HepG2 (cell line): ENCODE results near the gene SLC29A3. TPM values are rescaled to one million over a fixed set of nuclear protein-coding genes. Genes with fewer than 3 reads are reported as not detected.

Source experiments
- ATF1 ChIP-seq: IDR thresholded peaks from 2 replicates; pipeline ENCODE4 v1.6.1; 2016; ENCODE audit warnings: mild to moderate bottlenecking, control low read depth
- CBX1 ChIP-seq: IDR thresholded peaks from one replicate; pipeline ENCODE4 v1.6.1; 2016; ENCODE audit warnings: antibody characterized with exemption, low read depth
- DDIT3 ChIP-seq: sonication (generic); formaldehyde crosslinking; IDR thresholded peaks from 2 replicates; pipeline ENCODE4 v1.4.0; 2020; ENCODE audit warnings: mild to moderate bottlenecking, missing genetic modification reagents
- MTA1 ChIP-seq: sonication (generic); formaldehyde crosslinking; IDR thresholded peaks from 2 replicates; pipeline ENCODE4 v1.4.0; 2020; ENCODE audit warnings: missing genetic modification reagents, mild to moderate bottlenecking, borderline replicate concordance
- MXD1 ChIP-seq: sonication (generic); formaldehyde crosslinking; IDR thresholded peaks from 2 replicates; pipeline ENCODE4 v1.4.0; 2020; ENCODE audit warnings: mild to moderate bottlenecking, missing genetic modification reagents
- NCOR1 ChIP-seq: fragments of 200-600 bp; sonication (generic); IDR thresholded peaks from 2 replicates; pipeline ENCODE4 v1.7.0; 2017; ENCODE audit warnings: antibody characterized with exemption, low read length, borderline replicate concordance
- PBX3 ChIP-seq: sonication (generic); formaldehyde crosslinking; IDR thresholded peaks from 2 replicates; pipeline ENCODE4 v1.8.1; 2023; ENCODE audit warnings: missing genetic modification reagents, inconsistent platforms, borderline replicate concordance
- RARA ChIP-seq: IDR thresholded peaks from 2 replicates; pipeline ENCODE4 v1.6.1; 2016; ENCODE audit warnings: missing genetic modification reagents, missing compliant biosample characterization
- SP4 ChIP-seq: sonication (generic); formaldehyde crosslinking; IDR thresholded peaks from 2 replicates; pipeline ENCODE4 v1.8.1; 2023; ENCODE audit warnings: mild to moderate bottlenecking, missing genetic modification reagents
- TARDBP ChIP-seq: sonication (generic); formaldehyde crosslinking; IDR thresholded peaks from 2 replicates; pipeline ENCODE4 v1.8.0; 2022; ENCODE audit warnings: mild to moderate bottlenecking, missing genetic modification reagents
- U2AF2 ChIP-seq: fragments of 200-400 bp; formaldehyde crosslinking; IDR thresholded peaks from 2 replicates; pipeline ENCODE4 v1.6.1; 2017; ENCODE audit warnings: low read depth, mild to moderate bottlenecking, low read length
- ZFP36L2 ChIP-seq: sonication (generic); formaldehyde crosslinking; IDR thresholded peaks from 2 replicates; pipeline ENCODE4 v1.4.0; 2020; ENCODE audit warnings: missing genetic modification reagents
- ZNF253 ChIP-seq: sonication (generic); formaldehyde crosslinking; IDR thresholded peaks from 2 replicates; pipeline ENCODE4 v1.8.0; 2022; ENCODE audit warnings: mild to moderate bottlenecking, missing genetic modification reagents, borderline replicate concordance
- ZNF407 ChIP-seq: sonication (generic); formaldehyde crosslinking; IDR thresholded peaks from one replicate; pipeline ENCODE4 v1.5.1; 2020; ENCODE audit warnings: mild to moderate bottlenecking, missing genetic modification reagents; ENCODE audit errors: not compliant biosample characterization
- ZNF616 ChIP-seq: sonication (generic); formaldehyde crosslinking; IDR thresholded peaks from 2 replicates; pipeline ENCODE4 v1.5.0; 2020; ENCODE audit warnings: low read depth, mild to moderate bottlenecking, missing genetic modification reagents
- ZNF619 ChIP-seq: sonication (generic); formaldehyde crosslinking; IDR thresholded peaks from 2 replicates; pipeline ENCODE4 v1.4.0; 2020; ENCODE audit warnings: mild to moderate bottlenecking, missing genetic modification reagents
- ZNF629 ChIP-seq: sonication (generic); formaldehyde crosslinking; conservative IDR thresholded peaks from 2 replicates; pipeline ENCODE4 v1.5.0; 2020; ENCODE audit warnings: missing genetic modification reagents
- ZNF709 ChIP-seq: sonication (generic); formaldehyde crosslinking; IDR thresholded peaks from 2 replicates; pipeline ENCODE4 v1.5.0; 2020; ENCODE audit warnings: mild to moderate bottlenecking, missing genetic modification reagents
- ZNF746 ChIP-seq: sonication (generic); formaldehyde crosslinking; IDR thresholded peaks from 2 replicates; pipeline ENCODE4 v1.8.0; 2022; ENCODE audit warnings: mild to moderate bottlenecking, missing genetic modification reagents
- ZNF788 ChIP-seq: sonication (generic); formaldehyde crosslinking; IDR thresholded peaks from 2 replicates; pipeline ENCODE4 v1.5.0; 2020; ENCODE audit warnings: mild to moderate bottlenecking, missing genetic modification reagents, borderline replicate concordance
- polyA plus RNA-seq, 8 experiments: library from polyadenylated mRNA; depleted of rRNA in 3 of 8; stranded (reverse) in 7 of 8; unstranded in 1 of 8; fragments of >200 nt; fragmentation: Illumina TruSeq in 4 of 8; extraction: Trizol in 4 of 8; gene quantifications; 2 replicates each; pipeline versions ENCODE4 v1.2.1 to v1.2.3, GENCODE V29; 2011 to 2016; ENCODE audit warnings: low read depth in 4 of 8, missing spikeins in 1 of 8, mixed read lengths in 1 of 8; ENCODE audit not compliant: insufficient read depth in 1 of 8
- total RNA-seq, 5 experiments: library from RNA; depleted of rRNA; stranded (reverse); fragments of >200 nt; fragmentation: Illumina TruSeq; extraction: Trizol; gene quantifications; 2 replicates each; pipeline ENCODE4 v1.2.3, GENCODE V29; 2016; ENCODE audit warnings: low read depth in 1 of 5

SLC29A3 gene
- total and polyA plus RNA-seq, 2 of the 13 experiments (the other 11 are each of a cell fraction or from before 2014, with no cell fraction given): 8.6 to 11.8 TPM

- TF ChIP-seq ZNF407 (peak; percentile 43), ZNF616 (CRISPR knock-in tag) (no peak), MTA1 (0 out of 2 replicates have a peak, but pooled peaks have one; percentile 77), ATF1 (CRISPR knock-in tag) (peak; percentile 54; the same call in 1 of the 2 replicates), ZNF619 (CRISPR knock-in tag) (0 out of 2 replicates have a peak, but pooled peaks have one; percentile 18), ZNF709 (peak; percentile 84; the same call in 1 of the 2 replicates), ZNF788 (peak; percentile 86; the same call in 1 of the 2 replicates), MXD1 (no peak), NCOR1 (peak; percentile 92), ZNF746 (CRISPR knock-in tag) (peak; percentile 59; the same call in 1 of the 2 replicates), ZNF253 (CRISPR knock-in tag) (no peak), SP4 (CRISPR knock-in tag) (peak; percentile 35; the same call in 1 of the 2 replicates), ZNF629 (peak; percentile 63; the same call in 1 of the 2 replicates), RARA (peak; percentile 97), DDIT3 (CRISPR knock-in tag) (no peak), U2AF2 (no peak), TARDBP (CRISPR knock-in tag) (peak; percentile 89), ZFP36L2 (CRISPR knock-in tag) (no peak), PBX3 (no peak), CBX1 (no peak)
These were observed 20.9 kb downstream of the SLC29A3 start (continued) for GRCh38 chr10:71339796-71340589.
